Suprapubic skin (tissue), 4 donors: ENCODE results near the gene FBRSL1. TPM values are rescaled to one million over a fixed set of nuclear protein-coding genes. Genes with fewer than 3 reads are reported as not detected.

ENCODE experiments used
- DNase-seq, 2 donors: peaks; one replicate each; pipeline ENCODE4 v3.0.0-alpha.2; 2019; ENCODE audit warnings: low spot score in 2 of 2
- H3K27ac ChIP-seq: fragments of 200-600 bp; sonication (generic); one replicate; pipeline ENCODE4 v1.5.1; 2019
- H3K27me3 ChIP-seq: fragments of 200-600 bp; sonication (generic); one replicate; pipeline ENCODE4 v1.5.1; 2019
- H3K36me3 ChIP-seq: fragments of 200-600 bp; sonication (generic); one replicate; pipeline ENCODE4 v1.5.1; 2019
- H3K4me1 ChIP-seq: fragments of 200-600 bp; sonication (generic); one replicate; pipeline ENCODE4 v1.5.1; 2019
- H3K4me3 ChIP-seq: fragments of 200-600 bp; sonication (generic); one replicate; pipeline ENCODE4 v1.5.1; 2019; ENCODE audit warnings: mild to moderate bottlenecking
- H3K9me3 ChIP-seq: fragments of 200-600 bp; sonication (generic); one replicate; pipeline ENCODE4 v1.5.1; 2019
- CTCF ChIP-seq, 2 donors: fragments of 200-600 bp in 1 of 2; fragments of 450-650 bp in 1 of 2; sonication (generic) in 1 of 2; IDR thresholded peaks; one replicate each; pipeline ENCODE4 v1.5.1; 2016 to 2019; ENCODE audit warnings: antibody characterized with exemption in 2 of 2, mild to moderate bottlenecking in 1 of 2, moderate library complexity in 1 of 2
- EP300 ChIP-seq: sonication (generic); formaldehyde crosslinking; IDR thresholded peaks from one replicate; pipeline ENCODE4 v1.6.1; 2017; ENCODE audit warnings: antibody characterized with exemption
- POLR2A ChIP-seq, 2 donors: fragments of 450-650 bp; IDR thresholded peaks; one replicate each; pipeline ENCODE4 v1.6.1; 2017; ENCODE audit warnings: antibody characterized with exemption in 2 of 2, mild to moderate bottlenecking in 2 of 2, moderate library complexity in 2 of 2
- POLR2AphosphoS5 ChIP-seq, 3 donors: sonication (generic); formaldehyde crosslinking; IDR thresholded peaks; one replicate each; pipeline ENCODE4 v1.6.1; 2017; ENCODE audit warnings: antibody characterized with exemption in 3 of 3
- WGBS: methylation state at CpG from one replicate; pipeline ENCODE4 v1.1.5; 2018; 5-methylcytosine and 5-hydroxymethylcytosine counted together
- total RNA-seq, 4 donors: library from RNA; depleted of rRNA; stranded (reverse); fragments of >200 nt; gene quantifications; one replicate each; pipeline ENCODE4 v1.1.0, GENCODE V29; 2016

The FBRSL1 gene
- total RNA-seq, 4 donors from 2014 or later: 26.0 to 33.7 (median 27.2) TPM

- peaks cover 7% of the 10 kb centered on the region for H3K36me3 ChIP-seq
- no peaks in the 10 kb centered on the region for H3K9me3 ChIP-seq
- H3K4me1 ChIP-seq: peaks cover 34% of the 10 kb centered on the region
- no peak overlapping the region for H3K4me3 ChIP-seq
- WGBS: 84% methylated on average over 13 of the region's 28 CpGs
- DNase-seq: no peak
- TF ChIP-seq POLR2A (IDR thresholded peaks at IDR 0.05) (no peak), CTCF (IDR thresholded peaks at IDR 0.05) (no peak), EP300 (no peak), POLR2AphosphoS5 (IDR thresholded peaks at IDR 0.05) (no peak)
- no peaks in the 10 kb centered on the region for H3K27me3 ChIP-seq
- H3K27ac ChIP-seq: no peak overlapping the region
Observed at GRCh38 chr12:132525833-132526455, 36.0 kb downstream of the FBRSL1 start.

- Histone ChIP-seq H3K4me1 (peaks cover 22% of the 10 kb centered on the region), H3K27me3 (no peaks in the 10 kb centered on the region), H3K36me3 (peaks cover 7% of the 10 kb centered on the region), H3K4me3 (no peak overlapping the region), H3K27ac (no peak overlapping the region), H3K9me3 (no peaks in the 10 kb centered on the region)
- 95% methylated on average over 14 of the region's 25 CpGs for WGBS
- no peak for TF ChIP-seq POLR2AphosphoS5 (IDR thresholded peaks at IDR 0.05)
- TF ChIP-seq EP300: no peak
- no peak for TF ChIP-seq CTCF (IDR thresholded peaks at IDR 0.05)
- no peak for TF ChIP-seq POLR2A (IDR thresholded peaks at IDR 0.05)
- DNase-seq: no peak
Observed at GRCh38 chr12:132527186-132527882, 37.4 kb downstream of the FBRSL1 start.

GRCh38 chr12:132527883-132528264 lies 37.9 kb downstream of the FBRSL1 start:
- H3K9me3 ChIP-seq: no peaks in the 10 kb centered on the region
- H3K27ac ChIP-seq: no peak overlapping the region
- H3K4me3 ChIP-seq: no peak overlapping the region
- 100% methylated on average over 4 of the region's 11 CpGs for WGBS
- peaks cover 20% of the 10 kb centered on the region for H3K4me1 ChIP-seq
- H3K36me3 ChIP-seq: peaks cover 12% of the 10 kb centered on the region
- TF ChIP-seq POLR2A (IDR thresholded peaks at IDR 0.05) (no peak), EP300 (no peak), POLR2AphosphoS5 (IDR thresholded peaks at IDR 0.05) (no peak), CTCF (IDR thresholded peaks at IDR 0.05) (no peak)
- no peaks in the 10 kb centered on the region for H3K27me3 ChIP-seq
- DNase-seq: no peak

- WGBS: 54% methylated on average over 9 of the region's 21 CpGs
- peaks cover 12% of the 10 kb centered on the region for H3K36me3 ChIP-seq
Observed at GRCh38 chr12:132528564-132529106, 38.7 kb downstream of the FBRSL1 start.

More at GRCh38 chr12:132528564-132529106, 38.7 kb downstream of the FBRSL1 start:
- Histone ChIP-seq H3K4me1 (peaks cover 15% of the 10 kb centered on the region), H3K27me3 (no peaks in the 10 kb centered on the region), H3K9me3 (no peaks in the 10 kb centered on the region), H3K4me3 (no peak overlapping the region), H3K27ac (no peak overlapping the region)
- no peak for TF ChIP-seq EP300
- TF ChIP-seq POLR2AphosphoS5 (IDR thresholded peaks at IDR 0.05): no peak
- TF ChIP-seq CTCF (IDR thresholded peaks at IDR 0.05): no peak
- no peak for TF ChIP-seq POLR2A (IDR thresholded peaks at IDR 0.05)
- no peak for DNase-seq
